PC-9 (cell line): ENCODE measurements around the gene DPYD. TPM values are rescaled to one million over a fixed set of nuclear protein-coding genes. Genes with fewer than 3 reads are reported as not detected.

Experiments
- BruUV-seq: library from RNA; stranded (reverse); fragments of 400-500 nt; replicated peaks from 2 replicates; lab custom pipeline; 2021; lab: Mats Ljungman, UMichigan
- CTCF ChIA-PET: fragments of 300-600 bp; sonication (Branson Sonifier 250); formaldehyde crosslinking; loops from one replicate; lab custom pipeline; 2022; ENCODE audit warnings: antibody characterized with exemption; lab: Charles Lee
- POLR2A ChIA-PET: fragments of 300-600 bp; sonication (Branson Sonifier 250); formaldehyde crosslinking; loops from one replicate; lab custom pipeline; 2022; ENCODE audit warnings: antibody characterized with exemption; ENCODE audit not compliant: unreplicated experiment; lab: Charles Lee
- DNase-seq, 2 experiments: peaks; one replicate each; pipeline versions ENCODE4 v3.0.0 to v3.0.0-alpha.2; 2015 to 2022; ENCODE audit warnings: mixed read lengths in 1 of 2
- H2AFZ ChIP-seq: fragments of 200-600 bp; sonication (generic); 2 replicates; pipeline ENCODE4 v1.8.1; 2017; ENCODE audit warnings: antibody characterized with exemption
- H3F3A ChIP-seq: fragments of 200-600 bp; sonication (generic); 2 replicates; pipeline ENCODE4 v1.8.1; 2017; ENCODE audit warnings: antibody characterized with exemption, mild to moderate bottlenecking, low read depth; ENCODE audit not compliant: insufficient read depth
- H3K27ac ChIP-seq: fragments of 200-600 bp; sonication (generic); 2 replicates; pipeline ENCODE4 v1.6.1; 2016; ENCODE audit warnings: mixed run types
- H3K27me3 ChIP-seq: fragments of 200-600 bp; sonication (generic); 2 replicates; pipeline ENCODE4 v1.6.1; 2016; ENCODE audit warnings: low read depth, mixed run types; ENCODE audit not compliant: insufficient read depth
- H3K36me3 ChIP-seq: fragments of 200-600 bp; sonication (generic); 2 replicates; pipeline ENCODE4 v1.6.1; 2016; ENCODE audit warnings: low read depth, mixed run types
- H3K4me1 ChIP-seq: fragments of 200-600 bp; sonication (generic); replicated peaks from 2 replicates; pipeline ENCODE4 v1.6.1; 2016; ENCODE audit warnings: mixed run types; ENCODE audit not compliant: insufficient read depth
- H3K4me2 ChIP-seq: fragments of 200-600 bp; sonication (generic); 2 replicates; pipeline ENCODE4 v1.6.1; 2017; ENCODE audit warnings: mixed run types
- H3K4me3 ChIP-seq: fragments of 200-600 bp; sonication (generic); 2 replicates; pipeline ENCODE4 v1.6.1; 2016; ENCODE audit warnings: mixed run types
- H3K79me2 ChIP-seq: fragments of 200-600 bp; sonication (generic); 2 replicates; pipeline ENCODE4 v1.6.1; 2017; ENCODE audit warnings: low read depth, mixed run types
- H3K9me2 ChIP-seq: fragments of 200-600 bp; sonication (generic); 2 replicates; pipeline ENCODE4 v1.8.1; 2017; ENCODE audit warnings: mild to moderate bottlenecking; ENCODE audit not compliant: insufficient read depth
- H3K9me3 ChIP-seq: fragments of 200-600 bp; sonication (generic); 2 replicates; pipeline ENCODE4 v1.8.1; 2016; ENCODE audit warnings: low read depth; ENCODE audit not compliant: insufficient read depth
- H4K20me1 ChIP-seq: fragments of 200-600 bp; sonication (generic); 2 replicates; pipeline ENCODE4 v1.8.1; 2017; ENCODE audit not compliant: insufficient read depth
- EZH2 ChIP-seq: fragments of 200-600 bp; sonication (generic); IDR thresholded peaks from 2 replicates; pipeline ENCODE4 v1.8.0; 2017; ENCODE audit warnings: antibody characterized with exemption, low read depth
- intact Hi-C: fragments of 100-400 bp; cut with micrococcal nuclease; formaldehyde crosslinking; loops from one replicate; pipeline ENCODE4 v1.10.0; 2022; ENCODE audit not compliant: unreplicated experiment
- total RNA-seq: library from RNA; stranded (reverse); gene quantifications from 2 replicates; pipeline ENCODE4 v1.2.3, GENCODE V29; 2021
- TF ChIP-seq, protein P1 (sequence below): fragments of 200-600 bp; sonication (generic); conservative IDR thresholded peaks from 2 replicates; pipeline ENCODE4 v1.6.1; 2017; ENCODE audit warnings: mixed run types, antibody characterized with exemption, mild to moderate bottlenecking, moderate library complexity

DPYD gene
- total RNA-seq, 1 experiment from 2014 or later: 24.1 TPM

- Histone ChIP-seq H3K9me2 (no peaks in the 10 kb centered on the region; the same call in 1 of the 2 replicates), H3K9me3 (0 out of 2 replicates have a peak, but pooled peaks cover 4% of the 10 kb centered on the region), H3K4me2 (no peak overlapping the region), H3K4me1 (no peaks in the 10 kb centered on the region), H4K20me1 (no peaks in the 10 kb centered on the region), H2AFZ (no peak overlapping the region), H3K27me3 (no peaks in the 10 kb centered on the region), H3K4me3 (no peak overlapping the region), H3K79me2 (no peaks in the 10 kb centered on the region), H3K36me3 (no peaks in the 10 kb centered on the region), H3F3A (no peaks in the 10 kb centered on the region), H3K27ac (no peak overlapping the region)
- CTCF ChIA-PET: no interaction called here
- BruUV-seq: no TSS peak
- POLR2A ChIA-PET: no interaction called here
- TF ChIP-seq, protein P1, sequence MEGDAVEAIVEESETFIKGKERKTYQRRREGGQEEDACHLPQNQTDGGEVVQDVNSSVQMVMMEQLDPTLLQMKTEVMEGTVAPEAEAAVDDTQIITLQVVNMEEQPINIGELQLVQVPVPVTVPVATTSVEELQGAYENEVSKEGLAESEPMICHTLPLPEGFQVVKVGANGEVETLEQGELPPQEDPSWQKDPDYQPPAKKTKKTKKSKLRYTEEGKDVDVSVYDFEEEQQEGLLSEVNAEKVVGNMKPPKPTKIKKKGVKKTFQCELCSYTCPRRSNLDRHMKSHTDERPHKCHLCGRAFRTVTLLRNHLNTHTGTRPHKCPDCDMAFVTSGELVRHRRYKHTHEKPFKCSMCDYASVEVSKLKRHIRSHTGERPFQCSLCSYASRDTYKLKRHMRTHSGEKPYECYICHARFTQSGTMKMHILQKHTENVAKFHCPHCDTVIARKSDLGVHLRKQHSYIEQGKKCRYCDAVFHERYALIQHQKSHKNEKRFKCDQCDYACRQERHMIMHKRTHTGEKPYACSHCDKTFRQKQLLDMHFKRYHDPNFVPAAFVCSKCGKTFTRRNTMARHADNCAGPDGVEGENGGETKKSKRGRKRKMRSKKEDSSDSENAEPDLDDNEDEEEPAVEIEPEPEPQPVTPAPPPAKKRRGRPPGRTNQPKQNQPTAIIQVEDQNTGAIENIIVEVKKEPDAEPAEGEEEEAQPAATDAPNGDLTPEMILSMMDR: no peak
- no peak for TF ChIP-seq EZH2
- no peak for DNase-seq
- intact Hi-C loops: no loop called here
Observed at GRCh38 chr1:97252925-97253324, 667.9 kb downstream of the DPYD start.

GRCh38 chr1:97252076-97252475 is 668.8 kb downstream of the DPYD start:
- ChIA-PET CTCF (no interaction called here), POLR2A (interaction anchor here (0.8 kb wide), 1 partner anchor 99 kb away, joined by 10 read pairs; no protein-coding TSS in a partner anchor)
- Histone ChIP-seq H3K4me2 (no peak overlapping the region), H3K36me3 (no peaks in the 10 kb centered on the region), H2AFZ (no peak overlapping the region), H4K20me1 (no peaks in the 10 kb centered on the region), H3K4me1 (no peaks in the 10 kb centered on the region), H3F3A (no peaks in the 10 kb centered on the region), H3K79me2 (no peaks in the 10 kb centered on the region), H3K9me3 (peaks cover 9% of the 10 kb centered on the region; the same call in 1 of the 2 replicates), H3K9me2 (no peaks in the 10 kb centered on the region; the same call in 1 of the 2 replicates), H3K27ac (no peak overlapping the region), H3K4me3 (no peak overlapping the region), H3K27me3 (no peaks in the 10 kb centered on the region)
- no peak for DNase-seq
- intact Hi-C loops: no loop called here
- BruUV-seq: no TSS peak
- TF ChIP-seq EZH2: no peak
- TF ChIP-seq, protein P1: no peak

GRCh38 chr1:97247196-97247595 is 673.6 kb downstream of the DPYD start:
- TF ChIP-seq, protein P1: no peak
- no peak for TF ChIP-seq EZH2
- Histone ChIP-seq H3K79me2 (no peaks in the 10 kb centered on the region), H3K27me3 (no peaks in the 10 kb centered on the region), H3K4me1 (no peaks in the 10 kb centered on the region), H2AFZ (no peak overlapping the region), H3K4me2 (no peak overlapping the region), H4K20me1 (no peaks in the 10 kb centered on the region), H3K4me3 (no peak overlapping the region), H3F3A (no peaks in the 10 kb centered on the region), H3K27ac (no peak overlapping the region), H3K9me2 (no peaks in the 10 kb centered on the region), H3K36me3 (no peaks in the 10 kb centered on the region), H3K9me3 (peaks cover 9% of the 10 kb centered on the region; the same call in 1 of the 2 replicates)
- DNase-seq: no peak
- intact Hi-C loops: loop anchor here (10.0 kb wide), 1 partner anchor 808 kb away; no protein-coding TSS in a partner anchor
- ChIA-PET POLR2A (no interaction called here), CTCF (no interaction called here)
- BruUV-seq: no TSS peak
